ENCODE data around the gene PHACTR1.
"Not testable (repeated sequence)": the region's sequence is repeated elsewhere in the genome, so short reads cannot be mapped to it uniquely, and the experiment has no call there.

Gene PHACTR1

GRCh38 chr6:13300643-13301590 lies 584.4 kb downstream of the PHACTR1 start:
- no peak for DNase-seq

- DNase-seq: no peak
Measured at GRCh38 chr6:13302291-13302690, 585.7 kb downstream of the PHACTR1 start.

DNA sequence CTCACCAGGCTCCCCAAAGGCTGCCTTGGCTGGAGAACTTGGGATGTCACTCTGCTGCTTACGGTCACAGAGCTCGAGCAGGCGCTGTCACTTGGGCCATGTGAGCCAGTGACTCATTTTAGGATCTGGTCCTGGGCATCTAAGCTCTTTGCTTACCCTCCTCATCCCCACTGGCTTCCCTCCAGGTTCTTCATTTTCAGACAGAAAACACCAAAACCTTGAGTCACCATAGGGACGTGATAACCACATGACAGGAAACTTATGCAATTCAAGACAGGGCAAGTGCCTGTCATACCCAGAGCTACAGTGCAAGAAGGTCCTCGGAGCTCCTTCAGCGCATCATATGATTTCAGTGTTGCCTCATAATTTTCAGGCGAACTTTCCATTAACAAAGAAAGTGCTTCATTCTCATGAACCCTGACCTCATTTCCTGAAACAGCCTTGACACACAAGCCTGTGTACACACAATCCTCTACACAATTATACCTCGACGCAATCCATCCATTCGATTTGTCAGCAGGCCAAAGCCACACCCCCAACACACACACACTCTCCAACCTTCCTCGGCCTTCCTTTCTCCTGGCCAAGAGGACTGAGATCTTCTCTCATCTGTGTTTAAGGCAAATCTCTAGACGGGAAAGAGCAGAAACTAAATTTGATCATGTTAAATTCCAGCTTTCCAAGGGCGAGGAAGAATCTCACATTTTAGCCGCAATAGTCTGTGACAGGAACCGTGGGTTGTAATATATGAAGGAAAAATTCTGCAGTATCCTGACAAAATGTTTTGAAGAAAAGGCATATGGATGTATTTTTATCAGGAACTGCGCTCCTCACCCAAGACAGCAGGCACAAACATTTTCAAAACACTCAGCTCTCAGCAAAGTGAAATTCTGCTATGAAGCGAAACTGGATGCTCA lies 586.4 kb downstream of the PHACTR1 start:
- no peak for DNase-seq

- no peak for DNase-seq
Measured at GRCh38 chr6:13303668-13304017, 587.1 kb downstream of the PHACTR1 start.

DNA sequence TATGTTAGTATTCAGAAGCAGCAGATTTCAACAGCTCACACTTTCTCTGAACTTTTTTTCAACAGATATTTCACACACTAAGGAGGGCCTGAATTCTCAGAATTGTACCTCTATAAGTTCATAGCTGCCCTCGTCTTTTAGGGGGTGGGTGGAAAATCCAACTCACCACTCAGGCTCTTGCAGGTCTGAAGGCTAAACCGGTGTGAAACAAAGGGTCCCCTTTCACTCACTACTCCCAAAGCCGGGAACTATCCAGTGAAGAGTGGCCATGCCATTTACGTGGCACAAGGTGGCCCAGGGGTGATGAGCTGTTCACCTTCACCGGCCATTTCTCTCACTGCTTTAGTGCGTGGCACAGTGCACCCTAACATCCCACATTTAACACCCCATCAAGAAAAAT lies 587.5 kb downstream of the PHACTR1 start:
- no peak for DNase-seq

DNA sequence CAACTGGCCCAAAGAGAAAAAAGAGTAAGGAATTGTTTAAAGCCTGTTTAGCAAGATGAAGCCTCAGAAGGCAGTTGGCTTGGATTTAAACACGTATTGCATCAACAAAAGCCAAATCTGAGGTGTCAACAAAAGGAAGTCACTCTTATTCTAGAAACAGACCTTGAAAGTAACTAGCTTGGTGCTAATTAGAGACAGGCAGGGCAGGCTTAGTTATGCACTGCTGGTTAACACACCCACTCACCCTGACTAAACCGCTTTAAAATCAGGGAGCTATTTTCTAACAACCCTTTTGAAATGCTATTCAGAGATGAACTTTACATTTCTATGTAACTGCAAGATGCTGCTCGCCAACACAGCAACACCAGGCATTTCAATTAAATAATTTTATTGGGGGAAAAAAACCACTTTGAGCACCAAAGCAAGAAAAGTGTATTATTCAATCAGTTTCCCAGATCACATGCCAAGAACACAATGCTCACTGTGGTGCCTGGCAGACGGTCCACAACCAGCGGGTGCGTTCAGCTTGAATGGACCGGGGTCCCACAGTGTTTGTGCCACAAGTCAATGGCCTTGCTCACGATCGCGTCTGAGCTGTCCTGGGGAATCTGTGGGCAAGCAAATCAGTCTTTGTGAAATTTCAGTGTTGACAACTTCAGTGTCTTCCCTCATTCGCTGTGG lies 588.2 kb downstream of the PHACTR1 start:
- DNase-seq: no peak

DNA sequence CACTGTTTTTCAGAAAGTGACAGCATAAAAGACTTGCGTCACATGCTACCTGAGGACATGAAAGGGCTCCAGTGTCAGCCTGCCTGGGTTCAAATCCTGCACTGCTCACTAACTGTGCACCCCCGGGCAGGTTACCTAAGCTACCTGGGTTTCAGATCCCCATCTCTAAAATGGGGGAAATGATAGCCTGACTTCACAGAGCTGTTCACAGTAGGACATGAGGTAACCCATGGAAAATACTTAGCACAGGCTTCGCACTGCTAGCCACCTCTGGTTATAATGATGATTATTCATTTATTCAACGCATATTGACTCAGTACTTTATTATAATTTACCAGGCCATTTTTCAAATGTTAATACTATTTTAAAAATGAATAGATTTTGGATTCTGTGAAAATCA lies 588.7 kb downstream of the PHACTR1 start:
- DNase-seq: no peak

DNA sequence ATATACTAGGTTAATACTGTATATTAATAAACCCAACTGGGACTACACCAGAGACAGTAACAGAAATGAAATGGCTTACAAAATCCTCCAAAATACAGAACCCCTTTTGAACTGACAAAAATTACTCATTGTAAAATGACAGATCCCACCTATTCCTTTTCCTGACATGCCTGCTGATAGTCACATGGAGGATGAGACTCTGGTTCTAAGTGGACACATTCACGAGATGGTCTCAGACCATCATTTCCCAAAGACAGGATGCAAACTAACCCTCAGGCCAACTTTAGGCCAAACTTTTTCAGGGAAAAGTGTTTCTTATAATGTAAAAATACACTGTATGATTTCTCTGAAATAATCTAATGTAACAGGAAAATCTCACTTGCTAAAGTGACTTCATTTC lies 589.2 kb downstream of the PHACTR1 start:
- no peak for DNase-seq

DNA sequence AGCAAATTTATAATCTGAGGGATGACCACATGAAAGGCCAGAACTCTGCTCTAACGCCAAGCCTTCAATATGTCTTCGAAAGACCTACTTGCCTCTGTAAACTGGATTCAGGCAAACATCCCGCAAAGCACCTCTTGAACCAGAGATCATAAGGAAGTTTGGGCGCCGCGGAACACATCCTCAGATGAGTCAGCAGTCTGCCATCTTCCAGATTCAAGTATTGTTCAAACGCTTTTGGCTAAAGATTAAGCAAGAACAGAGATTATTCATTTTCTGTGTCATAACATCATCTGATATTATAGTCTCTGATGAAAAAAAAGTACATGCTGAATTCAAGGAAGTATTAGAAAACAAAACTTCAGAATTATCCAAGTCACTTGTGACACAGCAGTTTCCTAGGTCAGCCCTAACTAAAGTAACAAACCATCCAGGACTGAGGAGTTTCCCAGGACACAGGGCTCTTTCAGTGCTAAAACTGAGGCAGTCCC lies 591.0 kb downstream of the PHACTR1 start:
- DNase-seq: no peak

GRCh38 chr6:13308332-13308731 lies 591.8 kb downstream of the PHACTR1 start:
- no peak for DNase-seq

DNA sequence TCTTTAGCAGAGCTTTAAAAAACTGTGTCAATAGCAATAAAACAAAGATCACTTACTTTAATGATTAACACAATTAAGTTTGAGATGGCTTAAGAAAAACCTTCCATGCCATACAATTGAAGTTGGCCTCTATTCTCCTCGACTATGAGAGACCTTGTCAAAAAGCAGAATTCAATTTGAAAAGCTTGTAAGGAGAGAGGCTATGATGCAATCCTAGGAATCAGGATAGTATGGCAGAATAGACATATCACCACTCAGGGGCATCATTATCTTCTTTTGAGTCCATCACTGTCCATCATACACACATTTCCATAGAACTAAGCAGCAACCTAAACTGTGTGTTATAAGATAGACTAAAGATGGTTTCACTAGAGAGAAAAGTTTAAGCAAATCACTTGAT lies 594.6 kb downstream of the PHACTR1 start:
- DNase-seq: no peak

DNA sequence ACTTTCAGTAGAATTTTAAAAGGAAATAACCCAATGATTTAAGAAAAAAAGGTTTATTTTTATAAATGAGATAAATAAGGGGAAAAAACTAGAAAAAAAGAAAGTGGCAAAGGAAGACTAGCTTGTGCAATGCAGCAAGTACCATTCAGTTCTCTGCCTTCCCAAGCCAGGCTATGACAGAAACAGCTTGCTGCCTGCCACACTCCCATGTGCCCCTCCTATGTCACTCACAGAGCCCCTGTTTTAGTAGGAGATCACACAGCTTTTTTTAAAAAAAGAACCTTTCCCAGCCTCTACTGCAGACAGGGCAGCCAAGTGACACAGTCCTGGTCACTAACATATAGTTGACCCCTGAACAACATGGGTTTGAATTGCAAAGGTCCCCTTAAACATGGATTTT lies 598.2 kb downstream of the PHACTR1 start:
- no peak for DNase-seq

DNA sequence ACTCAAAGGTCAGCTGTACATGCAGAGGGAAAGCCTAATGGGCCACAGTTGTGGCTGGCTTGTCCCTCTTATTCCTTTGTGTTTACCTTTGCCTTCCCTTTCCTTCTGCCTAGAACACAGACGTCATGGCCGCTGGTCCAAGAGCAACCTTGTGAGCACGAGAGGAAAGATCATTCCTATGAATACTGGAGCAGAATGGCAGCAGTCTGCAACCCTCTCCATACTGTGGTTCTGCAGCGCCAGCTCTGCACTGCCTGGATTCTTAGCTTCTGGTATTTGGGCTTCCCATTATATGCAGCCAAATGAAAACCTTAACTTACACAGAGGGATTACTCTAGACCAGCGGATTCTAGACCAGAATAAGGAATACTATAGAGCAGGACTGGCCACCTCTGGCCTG lies 599.3 kb downstream of the PHACTR1 start:
- DNase-seq: no peak

- no peak for DNase-seq
Measured at GRCh38 chr6:13318821-13319220, 602.3 kb downstream of the PHACTR1 start.

DNA sequence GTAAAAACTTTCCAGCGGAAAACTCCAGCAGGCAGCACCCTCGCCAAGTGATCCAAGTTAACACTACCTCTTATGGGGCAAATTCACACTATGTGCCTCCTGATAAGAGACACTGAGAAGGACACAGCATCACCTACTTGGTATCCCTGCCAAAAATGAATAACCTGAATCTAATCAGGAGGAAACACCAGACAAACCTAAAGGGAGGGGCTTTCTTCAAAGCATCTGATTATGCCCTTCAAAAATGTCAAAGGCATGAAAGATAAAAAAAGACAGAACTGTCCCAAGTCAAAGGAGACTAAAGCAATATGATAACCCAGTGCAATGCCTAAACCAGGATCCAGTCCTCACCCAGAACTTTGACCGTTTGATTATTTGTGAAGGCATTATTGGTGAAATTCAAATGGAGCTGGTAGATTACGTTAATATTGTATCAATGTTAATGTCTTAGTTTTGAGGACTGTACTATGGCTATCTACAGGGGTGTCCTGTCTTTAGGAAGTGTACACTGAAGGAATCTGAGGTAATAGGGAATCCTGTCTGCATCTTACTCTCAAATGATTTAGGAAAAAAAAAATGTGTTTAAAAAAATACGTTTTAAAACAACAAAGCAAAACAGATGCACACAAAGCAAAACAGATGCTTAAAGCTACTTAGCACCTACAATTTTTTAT lies 603.5 kb downstream of the PHACTR1 start:
- no peak for DNase-seq

- not testable (repeated sequence) for DNase-seq
Measured at GRCh38 chr6:13326031-13326586, 609.5 kb downstream of the PHACTR1 start.

- no peak for DNase-seq
Measured at GRCh38 chr6:13327691-13328075, 611.1 kb downstream of the PHACTR1 start.

GRCh38 chr6:13328076-13328874 lies 611.7 kb downstream of the PHACTR1 start, which contains the start of gene TBC1D7:
TSS of gene TBC1D7 (minus strand) at chr6:13328537. CDS start at chr6:13326898, 1,639 bp downstream.
- peak; percentile 87 to 95 (median 90) for DNase-seq

GRCh38 chr6:13328875-13329183 lies 612.3 kb downstream of the PHACTR1 start:
- DNase-seq: no peak

DNA sequence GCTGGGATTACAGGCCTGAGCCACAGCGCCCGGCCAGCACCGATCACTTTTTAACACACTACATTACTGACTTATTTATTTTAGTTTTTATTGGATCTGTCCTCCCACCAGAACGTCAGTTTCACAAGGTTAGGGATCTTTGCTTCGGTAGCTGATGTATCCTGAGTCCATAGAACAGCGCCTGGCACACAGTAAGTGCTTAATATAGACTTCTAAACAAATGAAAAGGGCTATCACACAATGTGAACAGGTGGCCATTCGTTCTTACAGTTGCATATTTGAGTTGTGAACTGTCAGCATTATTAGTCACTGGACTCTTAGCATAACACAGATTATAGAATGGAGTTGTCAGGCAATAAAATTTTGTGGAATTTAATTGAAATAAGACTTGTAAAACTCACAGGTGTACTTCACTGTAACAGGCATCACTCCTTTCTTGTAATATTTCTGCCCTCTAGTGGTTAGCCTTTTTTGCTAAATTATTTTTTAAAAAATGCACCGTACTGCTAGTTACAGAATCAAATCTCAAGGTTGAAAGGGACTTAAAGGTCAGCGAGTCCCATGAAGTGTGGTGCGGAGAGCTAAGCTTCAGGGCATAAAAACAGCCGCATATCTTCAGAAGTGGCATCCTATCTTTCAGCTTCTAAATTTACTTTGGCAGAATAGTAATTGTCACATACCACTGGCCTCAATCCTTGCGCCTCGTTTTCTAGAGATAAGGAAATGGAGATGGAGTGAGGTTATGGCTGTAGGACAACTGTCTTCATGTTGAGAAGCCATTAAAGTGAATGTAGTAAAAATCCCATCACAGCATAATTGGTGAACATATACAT lies 615.2 kb downstream of the PHACTR1 start:
- peak in 2 of 6 experiments; percentile 35 to 46 for DNase-seq

Data from stimulated activated naive CD4-positive, alpha-beta T cell (primary cell).